Neural cell (in vitro differentiated cells): Measurements from ENCODE around the gene PTGIS.

Experiments
- EP300 ChIP-seq: fragments of 450-650 bp; conservative IDR thresholded peaks from 2 replicates; pipeline ENCODE4 v1.6.1; 2014; ENCODE audit warnings: antibody characterized with exemption, mild to moderate bottlenecking, moderate library complexity; ENCODE audit not compliant: poor library complexity, severe bottlenecking
- EZH2 ChIP-seq: fragments of 200-600, 300-800 bp; shearing (Covaris generic), sonication (generic); IDR thresholded peaks from 2 replicates; pipeline ENCODE4 v1.6.1; 2014; ENCODE audit warnings: antibody characterized with exemption, low read length, borderline replicate concordance, mild to moderate bottlenecking; ENCODE audit not compliant: insufficient read depth, poor library complexity, severe bottlenecking
- MXI1 ChIP-seq: fragments of 450-650 bp; conservative IDR thresholded peaks from 2 replicates; pipeline ENCODE4 v1.6.1; 2014; ENCODE audit warnings: antibody characterized with exemption, mild to moderate bottlenecking; ENCODE audit not compliant: poor library complexity, severe bottlenecking
- POLR2AphosphoS5 ChIP-seq: IDR thresholded peaks from 2 replicates; pipeline ENCODE4 v1.6.1; 2012
- RAD21 ChIP-seq: fragments of 450-650 bp; conservative IDR thresholded peaks from 2 replicates; pipeline ENCODE4 v1.6.1; 2014; ENCODE audit warnings: antibody characterized with exemption, mild to moderate bottlenecking, moderate library complexity
- REST ChIP-seq: IDR thresholded peaks from 2 replicates; pipeline ENCODE4 v1.6.1; 2012; ENCODE audit warnings: borderline replicate concordance
- SMC3 ChIP-seq: fragments of 450-650 bp; conservative IDR thresholded peaks from 2 replicates; pipeline ENCODE4 v1.6.1; 2014; ENCODE audit warnings: antibody characterized with exemption, mild to moderate bottlenecking, moderate library complexity; ENCODE audit not compliant: poor library complexity
- TAF1 ChIP-seq: IDR thresholded peaks from 2 replicates; pipeline ENCODE4 v1.6.1; 2012; ENCODE audit warnings: low read depth
- TF ChIP-seq, protein P1 (sequence below): fragments of 450-650 bp; IDR thresholded peaks from 2 replicates; pipeline ENCODE4 v1.5.1; 2014; ENCODE audit warnings: antibody characterized with exemption, mild to moderate bottlenecking, moderate library complexity; ENCODE audit not compliant: poor library complexity, severe bottlenecking

DNA sequence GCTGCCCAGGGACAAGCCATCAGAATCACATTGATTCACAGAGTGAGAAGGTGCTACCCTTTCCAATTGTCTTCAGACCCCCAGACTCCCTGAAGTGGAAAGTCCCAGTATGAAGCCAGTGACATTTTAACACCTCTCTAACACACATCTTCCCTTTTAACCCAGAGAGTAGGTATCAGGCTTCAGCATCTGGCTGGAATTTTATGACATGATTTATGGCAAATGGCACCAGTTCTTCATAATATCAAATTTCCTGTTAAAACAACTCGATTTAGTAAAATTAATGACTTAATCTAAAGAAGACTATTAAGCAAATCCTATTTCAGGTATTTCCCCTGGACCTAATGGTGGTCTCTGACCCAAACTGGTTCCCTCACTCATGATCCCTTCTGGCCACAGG lies 110.5 kb downstream of the PTGIS start:
- TF ChIP-seq EZH2: no peak
- TF ChIP-seq, protein P1, sequence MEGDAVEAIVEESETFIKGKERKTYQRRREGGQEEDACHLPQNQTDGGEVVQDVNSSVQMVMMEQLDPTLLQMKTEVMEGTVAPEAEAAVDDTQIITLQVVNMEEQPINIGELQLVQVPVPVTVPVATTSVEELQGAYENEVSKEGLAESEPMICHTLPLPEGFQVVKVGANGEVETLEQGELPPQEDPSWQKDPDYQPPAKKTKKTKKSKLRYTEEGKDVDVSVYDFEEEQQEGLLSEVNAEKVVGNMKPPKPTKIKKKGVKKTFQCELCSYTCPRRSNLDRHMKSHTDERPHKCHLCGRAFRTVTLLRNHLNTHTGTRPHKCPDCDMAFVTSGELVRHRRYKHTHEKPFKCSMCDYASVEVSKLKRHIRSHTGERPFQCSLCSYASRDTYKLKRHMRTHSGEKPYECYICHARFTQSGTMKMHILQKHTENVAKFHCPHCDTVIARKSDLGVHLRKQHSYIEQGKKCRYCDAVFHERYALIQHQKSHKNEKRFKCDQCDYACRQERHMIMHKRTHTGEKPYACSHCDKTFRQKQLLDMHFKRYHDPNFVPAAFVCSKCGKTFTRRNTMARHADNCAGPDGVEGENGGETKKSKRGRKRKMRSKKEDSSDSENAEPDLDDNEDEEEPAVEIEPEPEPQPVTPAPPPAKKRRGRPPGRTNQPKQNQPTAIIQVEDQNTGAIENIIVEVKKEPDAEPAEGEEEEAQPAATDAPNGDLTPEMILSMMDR: no peak
- no peak for TF ChIP-seq POLR2AphosphoS5
- TF ChIP-seq REST: no peak
- TF ChIP-seq EP300: no peak
- no peak for TF ChIP-seq RAD21
- no peak for TF ChIP-seq TAF1
- TF ChIP-seq MXI1: no peak
- TF ChIP-seq SMC3: no peak
